ENCODE data around the gene NBPF1. TPM values are rescaled to one million over a fixed set of nuclear protein-coding genes. Genes with fewer than 3 reads are reported as not detected.
"Not testable (repeated sequence)": the region's sequence is repeated elsewhere in the genome, so short reads cannot be mapped to it uniquely, and the experiment has no call there.

NBPF1 gene
- polyA plus RNA-seq, 1 experiment, result 28.3 TPM

GRCh38 chr1:16646061-16646664 is 32.8 kb upstream of the NBPF1 start:
- H3K27me3 ChIP-seq (ENCODE audit: control insufficient read depth, insufficient read depth, low read length); DNase-seq (ENCODE audit: low read depth); H3K4me3 ChIP-seq (ENCODE audit: low read depth, low read length); H3K36me3 ChIP-seq (ENCODE audit: control insufficient read depth, insufficient read depth, low read length); POLR2A ChIA-PET: not testable (repeated sequence)
- CTCF ChIA-PET, result interaction anchor here (2.8 kb wide), 1 partner anchor 25 kb away, joined by 8 read pairs; no protein-coding TSS in a partner anchor

DNA sequence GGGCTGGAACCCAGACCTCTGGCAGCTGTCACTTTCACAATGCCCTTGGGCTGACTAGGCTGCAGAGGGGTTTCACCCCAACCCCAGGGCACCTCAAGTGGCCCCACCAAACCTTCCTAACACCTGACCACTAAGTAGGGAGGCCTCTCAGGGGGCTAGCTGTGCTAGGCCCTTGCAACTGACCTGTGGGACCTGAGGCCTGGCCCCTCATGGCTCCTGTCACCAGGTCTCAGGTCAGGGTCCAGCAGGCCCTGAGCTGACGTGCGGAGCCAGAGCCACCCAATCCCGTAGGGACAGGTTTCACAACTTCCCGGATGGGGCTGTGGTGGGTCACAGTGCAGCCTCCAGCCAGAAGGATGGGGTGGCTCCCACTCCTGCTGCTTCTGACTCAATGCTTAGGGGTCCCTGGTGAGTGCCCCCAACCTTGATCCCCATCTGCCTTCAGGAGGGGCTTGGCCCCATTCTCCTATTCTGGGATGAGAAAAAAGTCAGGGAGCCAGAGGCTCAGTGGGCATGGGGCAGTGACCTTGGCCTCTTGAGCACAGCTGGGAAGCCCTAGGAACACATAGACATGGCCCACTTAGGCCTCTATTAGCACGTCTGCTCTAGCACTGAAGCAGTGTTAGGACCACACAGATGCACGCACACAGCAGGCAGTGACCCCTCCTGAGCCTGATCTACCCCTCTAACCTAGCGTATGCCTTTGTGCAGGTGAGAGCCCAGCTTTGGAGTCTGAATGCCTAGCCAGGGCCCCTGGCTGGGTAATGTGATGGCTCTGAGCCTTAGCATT is 32.1 kb upstream of the NBPF1 start:
- H3K4me3 ChIP-seq (ENCODE audit: low read depth, low read length); H3K36me3 ChIP-seq (ENCODE audit: control insufficient read depth, insufficient read depth, low read length); DNase-seq (ENCODE audit: low read depth); H3K27me3 ChIP-seq (ENCODE audit: control insufficient read depth, insufficient read depth, low read length); POLR2A ChIA-PET: not testable (repeated sequence)
- CTCF ChIA-PET, result interaction anchor here (1.4 to 2.8 kb wide), 4 partner anchors 21 to 57 kb away, joined by 3 to 8 read pairs (median 6); no protein-coding TSS in a partner anchor

- H3K36me3 ChIP-seq (ENCODE audit: control insufficient read depth, insufficient read depth, low read length); H3K27me3 ChIP-seq (ENCODE audit: control insufficient read depth, insufficient read depth, low read length); POLR2A ChIA-PET: not testable (repeated sequence)
- CTCF ChIA-PET, result interaction anchor here (0.6 to 2.8 kb wide), 6 partner anchors 20 to 401 kb away, joined by 3 to 8 read pairs (median 4); no protein-coding TSS in a partner anchor
- peak; percentile 56 for TF ChIP-seq CTCF (IDR thresholded peaks at IDR 0.05; ENCODE audit: insufficient read depth, low read depth, low read length)
- peak overlapping the region; percentile 89 for H3K4me3 ChIP-seq (ENCODE audit: low read depth, low read length)
- peak; percentile 65 for DNase-seq (ENCODE audit: low read depth)
Measured at GRCh38 chr1:16644482-16645270, 31.3 kb upstream of the NBPF1 start.

DNA sequence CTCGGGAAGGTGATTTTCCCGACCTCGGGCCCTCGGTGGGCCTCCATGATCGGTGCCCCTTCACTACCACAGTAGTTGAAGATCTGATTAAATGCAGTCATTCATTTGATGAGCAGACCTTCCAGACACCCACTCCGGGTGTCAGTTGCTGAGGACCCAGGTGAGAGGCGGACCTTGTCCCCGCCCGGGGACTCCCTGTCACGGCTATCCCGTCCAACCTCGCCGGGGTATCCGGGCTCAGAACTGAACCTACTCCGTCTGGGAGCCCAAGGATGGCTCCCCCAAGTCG is 30.8 kb upstream of the NBPF1 start:
- no peak for TF ChIP-seq CTCF (IDR thresholded peaks at IDR 0.05; ENCODE audit: insufficient read depth, low read depth, low read length)
- CTCF ChIA-PET, result interaction anchor here (0.6 to 2.8 kb wide), 5 partner anchors 20 to 402 kb away, joined by 3 to 8 read pairs (median 5); no protein-coding TSS in a partner anchor
- Histone ChIP-seq H3K36me3 (ENCODE audit: control insufficient read depth, insufficient read depth, low read length) (peaks cover 3% of the 10 kb centered on the region; the same call in 1 of the 2 replicates), H3K4me3 (ENCODE audit: low read depth, low read length) (peak overlapping the region; percentile 89), H3K27me3 (ENCODE audit: control insufficient read depth, insufficient read depth, low read length) (no peaks in the 10 kb centered on the region)
- DNase-seq (ENCODE audit: low read depth), result no peak
- POLR2A ChIA-PET, result no interaction called here

DNA sequence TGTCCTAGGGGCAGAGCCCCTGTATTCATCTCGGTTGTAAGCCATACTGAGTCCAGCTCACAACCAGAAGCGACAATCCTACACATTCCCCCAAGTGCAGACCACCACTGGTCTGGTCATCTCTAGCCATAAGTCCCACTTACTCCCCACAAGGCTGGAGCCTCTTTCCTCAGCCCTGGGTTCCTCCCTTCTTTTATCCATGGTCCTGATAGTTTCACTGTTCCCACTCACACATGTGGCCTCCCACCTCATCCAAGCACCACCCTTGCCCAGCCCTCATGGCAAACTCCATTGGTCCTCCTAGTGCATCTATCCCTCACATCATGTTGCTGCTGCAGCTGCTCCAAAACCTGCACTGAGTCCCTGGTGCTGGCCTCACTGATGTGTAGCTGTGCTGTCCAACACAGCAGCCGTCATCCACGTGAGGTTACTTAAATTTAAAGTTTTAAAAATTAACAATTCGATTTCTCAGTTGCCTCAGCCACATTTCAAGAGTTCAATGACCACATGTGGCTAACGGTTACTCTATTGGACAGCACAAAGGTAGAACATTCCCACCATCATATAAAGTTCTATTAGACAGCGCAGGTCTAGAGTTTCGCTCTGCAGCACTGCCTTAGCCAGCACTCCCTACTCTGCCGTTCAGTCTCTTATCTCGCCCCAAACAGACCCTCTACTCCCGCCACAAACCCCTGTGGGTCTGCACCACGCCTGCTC is 30.3 kb upstream of the NBPF1 start:
- POLR2A ChIA-PET; DNase-seq (ENCODE audit: low read depth); H3K36me3 ChIP-seq (ENCODE audit: control insufficient read depth, insufficient read depth, low read length); H3K27me3 ChIP-seq (ENCODE audit: control insufficient read depth, insufficient read depth, low read length): not testable (repeated sequence)
- peak overlapping the region; percentile 89 for H3K4me3 ChIP-seq (ENCODE audit: low read depth, low read length)
- CTCF ChIA-PET, result interaction anchor here (0.8 to 2.8 kb wide), 5 partner anchors 19 to 34 kb away, joined by 3 to 8 read pairs (median 5); no protein-coding TSS in a partner anchor

GRCh38 chr1:16643001-16643411 is 29.6 kb upstream of the NBPF1 start:
- DNase-seq (ENCODE audit: low read depth); POLR2A ChIA-PET; H3K4me3 ChIP-seq (ENCODE audit: low read depth, low read length); H3K36me3 ChIP-seq (ENCODE audit: control insufficient read depth, insufficient read depth, low read length); H3K27me3 ChIP-seq (ENCODE audit: control insufficient read depth, insufficient read depth, low read length): not testable (repeated sequence)
- CTCF ChIA-PET, result interaction anchor here (0.6 to 2.4 kb wide), 3 partner anchors 18 to 31 kb away, joined by 3 to 8 read pairs (median 4); no protein-coding TSS in a partner anchor

- POLR2A ChIA-PET; H3K36me3 ChIP-seq (ENCODE audit: control insufficient read depth, insufficient read depth, low read length); H3K4me3 ChIP-seq (ENCODE audit: low read depth, low read length); H3K27me3 ChIP-seq (ENCODE audit: control insufficient read depth, insufficient read depth, low read length); DNase-seq (ENCODE audit: low read depth): not testable (repeated sequence)
- CTCF ChIA-PET, result interaction anchor here (0.6 to 1.4 kb wide), 2 partner anchors 20 to 21 kb away, joined by 4 to 12 read pairs; no protein-coding TSS in a partner anchor
Measured at GRCh38 chr1:16642025-16642966, 28.9 kb upstream of the NBPF1 start.

DNA sequence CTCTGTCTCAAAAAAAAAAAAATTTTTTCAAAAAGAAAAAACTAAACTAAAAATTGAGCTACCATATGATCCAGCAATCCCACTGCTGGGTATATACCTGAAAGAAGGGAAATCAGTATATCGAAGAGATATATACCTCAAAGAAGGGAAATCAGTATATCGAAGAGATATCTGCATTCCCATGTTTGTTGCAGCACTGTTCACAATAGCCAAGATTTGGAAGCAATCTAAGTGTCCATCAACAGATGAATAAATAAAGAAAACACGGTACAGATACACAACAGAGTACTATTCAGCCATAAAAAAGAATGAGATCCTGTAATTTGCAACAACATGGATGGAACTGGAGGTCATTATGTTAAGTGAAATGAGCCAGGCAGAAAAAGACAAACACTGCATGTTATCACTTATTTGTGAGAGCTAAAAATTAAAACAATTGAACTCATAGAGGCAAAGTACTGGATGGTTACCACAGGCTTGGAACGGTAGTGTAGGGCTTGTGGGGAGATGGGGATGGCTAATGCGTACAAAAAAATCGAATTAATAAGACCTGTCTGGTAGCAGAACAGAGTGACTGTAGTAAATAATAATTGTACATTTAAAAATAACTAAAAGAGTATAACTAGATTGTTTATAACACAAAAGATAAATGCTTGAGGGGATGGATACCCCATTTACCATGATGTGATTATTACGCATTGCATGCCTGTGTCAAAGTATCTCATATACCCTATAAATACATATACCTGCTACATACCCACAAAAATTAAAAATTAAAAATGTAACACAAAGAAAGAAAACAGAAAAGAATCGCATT is 28.0 kb upstream of the NBPF1 start:
- CTCF ChIA-PET, result interaction anchor here (0.6 to 1.4 kb wide), 3 partner anchors 13 to 57 kb away, joined by 3 to 12 read pairs (median 3); no protein-coding TSS in a partner anchor
- POLR2A ChIA-PET; DNase-seq (ENCODE audit: low read depth); H3K27me3 ChIP-seq (ENCODE audit: control insufficient read depth, insufficient read depth, low read length); H3K4me3 ChIP-seq (ENCODE audit: low read depth, low read length); H3K36me3 ChIP-seq (ENCODE audit: control insufficient read depth, insufficient read depth, low read length): not testable (repeated sequence)

Data from BJ (cell line).